SH-SY5Y (cell line): ENCODE results near the gene PITPNM3.

Experiments used
- GATA2 ChIP-seq: IDR thresholded peaks from 2 replicates; pipeline ENCODE4 v1.6.1; 2011; ENCODE audit warnings: mild to moderate bottlenecking, low read depth, low read length
- GATA3 ChIP-seq: IDR thresholded peaks from 2 replicates; pipeline ENCODE4 v1.6.1; 2011; ENCODE audit warnings: low read depth, mild to moderate bottlenecking, low read length, moderate library complexity

DNA sequence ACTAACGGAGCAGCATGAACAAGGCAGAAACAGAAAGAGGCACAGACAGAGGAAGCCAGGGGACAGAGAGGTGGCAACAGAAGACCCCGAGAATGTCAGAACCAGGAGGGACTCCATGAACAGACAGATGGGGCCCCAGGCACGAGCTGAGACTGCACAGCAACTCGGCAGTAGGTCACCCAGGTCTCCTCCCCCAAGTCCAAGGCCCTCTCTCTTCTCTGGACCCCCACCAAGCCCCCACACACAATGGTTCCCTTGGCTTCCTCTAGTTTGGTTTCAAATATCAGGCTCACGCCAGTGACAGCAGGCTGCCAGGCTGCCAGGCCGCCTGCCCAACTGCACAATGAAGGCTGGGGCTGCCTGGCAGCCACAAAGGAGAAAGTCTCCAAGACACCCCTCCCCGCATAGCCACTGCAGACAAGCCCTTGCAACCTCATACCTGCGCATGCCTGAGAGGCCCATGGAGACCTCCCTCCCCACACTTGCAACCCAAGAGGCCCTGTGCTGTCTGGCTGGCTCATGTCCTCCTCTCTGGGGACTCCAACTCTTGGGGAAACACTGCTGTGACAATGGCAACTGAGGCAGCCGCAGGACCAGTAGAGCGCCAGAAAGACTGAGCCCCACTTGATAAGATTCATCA lies 57.3 kb downstream of the PITPNM3 start:
- TF ChIP-seq GATA2 (no peak), GATA3 (no peak)
